Endodermal cell (in vitro differentiated cells): ENCODE data around the gene CNGA1. TPM values are rescaled to one million over a fixed set of nuclear protein-coding genes. Genes with fewer than 3 reads are reported as not detected.

Experiments
- DNase-seq: peaks from one replicate; pipeline ENCODE4 v3.0.0-alpha.2; 2017
- H3K27ac ChIP-seq: 2 replicates; pipeline ENCODE4 v1.5.1; 2013; ENCODE audit warnings: mild to moderate bottlenecking, low read depth, low read length, moderate library complexity
- H3K27me3 ChIP-seq: 2 replicates; pipeline ENCODE4 v1.6.1; 2013; ENCODE audit warnings: mild to moderate bottlenecking, low read length, moderate library complexity; ENCODE audit not compliant: insufficient read depth, control insufficient read depth, poor library complexity, severe bottlenecking
- H3K36me3 ChIP-seq: 2 replicates; pipeline ENCODE4 v1.7.0; 2013; ENCODE audit warnings: mild to moderate bottlenecking, low read length, moderate library complexity; ENCODE audit not compliant: control insufficient read depth, insufficient read depth
- H3K4me1 ChIP-seq: one replicate; pipeline ENCODE4 v1.7.0; 2013; ENCODE audit warnings: low read length; ENCODE audit not compliant: control insufficient read depth, insufficient read depth
- H3K4me3 ChIP-seq: 2 replicates; pipeline ENCODE4 v1.5.1; 2013; ENCODE audit warnings: mild to moderate bottlenecking, low read length, moderate library complexity
- H3K9ac ChIP-seq: 2 replicates; pipeline ENCODE4 v1.6.1; 2013; ENCODE audit warnings: mild to moderate bottlenecking, low read length, moderate library complexity; ENCODE audit not compliant: poor library complexity, severe bottlenecking; ENCODE audit errors: extremely low read depth
- H3K9me3 ChIP-seq: 2 replicates; pipeline ENCODE4 v1.6.1; 2013; ENCODE audit warnings: mild to moderate bottlenecking, low read length, moderate library complexity; ENCODE audit not compliant: control insufficient read depth
- H3K27ac Mint-ChIP-seq: 2 replicates; pipeline ENCODE4 v1.8.0; 2020; ENCODE audit warnings: mixed read lengths
- H3K27me3 Mint-ChIP-seq: 2 replicates; pipeline ENCODE4 v1.8.0; 2021; ENCODE audit warnings: mild to moderate bottlenecking, mixed read lengths; ENCODE audit not compliant: insufficient read depth
- H3K36me3 Mint-ChIP-seq: 2 replicates; pipeline ENCODE4 v1.8.0; 2020; ENCODE audit warnings: low read depth, mixed read lengths
- H3K4me1 Mint-ChIP-seq: 2 replicates; pipeline ENCODE4 v1.8.0; 2020; ENCODE audit warnings: mixed read lengths
- H3K4me3 Mint-ChIP-seq: 2 replicates; pipeline ENCODE4 v1.8.0; 2020; ENCODE audit warnings: mild to moderate bottlenecking, moderate library complexity, mixed read lengths
- H3K9me3 Mint-ChIP-seq: 2 replicates; pipeline ENCODE4 v1.8.0; 2020; ENCODE audit warnings: mild to moderate bottlenecking, mixed read lengths
- CTCF ChIP-seq: fragments of 200-600 bp; sonication (generic); conservative IDR thresholded peaks from 2 replicates; pipeline ENCODE4 v1.5.0; 2021; ENCODE audit warnings: antibody characterized with exemption, mild to moderate bottlenecking
- WGBS, 2 experiments: methylation state at CpG; one replicate each; pipeline versions ENCODE4 v1.1.5 to v1.1.7; 2013; ENCODE audit warnings: missing lambda C conversion rate in 2 of 2, mixed read lengths in 1 of 2; ENCODE audit not compliant: insufficient coverage in 1 of 2, insufficient read length in 1 of 2; 5-methylcytosine and 5-hydroxymethylcytosine counted together
- total RNA-seq, 2 donors: library from RNA; stranded (reverse); fragmentation: NEBNext Ultra II Directional in 1 of 2; extraction: Animal tissue kit (Norgen Biotek cat#: 25700) in 1 of 2; gene quantifications; 2 replicates in 1 of 2; 3 replicates in 1 of 2; pipeline ENCODE4 v1.2.1, GENCODE V29; 2021

Gene CNGA1
- total RNA-seq, 2 donors from 2014 or later = 0.24 TPM; not detected in 1

- H3K4me3 Mint-ChIP-seq = no peak overlapping the region
- H3K4me1 ChIP-seq = peaks cover 10% of the 10 kb centered on the region
- no peaks in the 10 kb centered on the region for H3K9me3 ChIP-seq
- no peak overlapping the region for H3K27ac ChIP-seq
- H3K27me3 Mint-ChIP-seq = peaks cover 34% of the 10 kb centered on the region
- no peaks in the 10 kb centered on the region for H3K9me3 Mint-ChIP-seq
- peaks cover 56% of the 10 kb centered on the region for H3K27me3 ChIP-seq
- H3K36me3 ChIP-seq = no peaks in the 10 kb centered on the region
- no peak overlapping the region for H3K9ac ChIP-seq
- no peak overlapping the region for H3K27ac Mint-ChIP-seq
- 100% methylated on average over 2 of the region's 2 CpGs; no CpG with 5 or more reads in 1 of the 2 experiments for WGBS, 2 experiments
- no peak overlapping the region for H3K4me3 ChIP-seq
- DNase-seq = no peak
- no peak for TF ChIP-seq CTCF
- no peaks in the 10 kb centered on the region for H3K36me3 Mint-ChIP-seq
- H3K4me1 Mint-ChIP-seq = peaks cover 18% of the 10 kb centered on the region
These were observed 27.8 kb upstream of the CNGA1 start for GRCh38 chr4:48044298-48044697.

- H3K4me3 ChIP-seq = no peak overlapping the region
- TF ChIP-seq CTCF = no peak
- Mint-ChIP-seq H3K9me3 (no peaks in the 10 kb centered on the region), H3K27ac (no peak overlapping the region), H3K36me3 (no peaks in the 10 kb centered on the region), H3K4me1 (peaks cover 18% of the 10 kb centered on the region), H3K27me3 (peaks cover 34% of the 10 kb centered on the region), H3K4me3 (no peak overlapping the region)
- H3K4me1 ChIP-seq = peaks cover 10% of the 10 kb centered on the region
- peaks cover 56% of the 10 kb centered on the region for H3K27me3 ChIP-seq
- H3K9ac ChIP-seq = no peak overlapping the region
- no peak for DNase-seq
- WGBS, 2 experiments = 89 to 100% methylated on average over 1 to 2 of the region's 2 CpGs
- no peaks in the 10 kb centered on the region for H3K36me3 ChIP-seq
- no peaks in the 10 kb centered on the region for H3K9me3 ChIP-seq
- H3K27ac ChIP-seq = no peak overlapping the region
These were observed 27.0 kb upstream of the CNGA1 start for GRCh38 chr4:48043504-48043903.

- no peak overlapping the region for H3K27ac Mint-ChIP-seq
These were observed 26.5 kb upstream of the CNGA1 start for GRCh38 chr4:48042979-48043461.

More at GRCh38 chr4:48042979-48043461, 26.5 kb upstream of the CNGA1 start:
- no peak for TF ChIP-seq CTCF
- peaks cover 10% of the 10 kb centered on the region for H3K4me1 ChIP-seq
- H3K27ac ChIP-seq = no peak overlapping the region
- no peaks in the 10 kb centered on the region for H3K36me3 ChIP-seq
- DNase-seq = no peak
- no peak overlapping the region for H3K4me3 ChIP-seq
- H3K4me1 Mint-ChIP-seq = peaks cover 15% of the 10 kb centered on the region
- no peaks in the 10 kb centered on the region for H3K9me3 ChIP-seq
- WGBS, 2 experiments = 80 to 94% methylated on average over 2 to 3 of the region's 3 CpGs
- no peaks in the 10 kb centered on the region for H3K9me3 Mint-ChIP-seq
- H3K4me3 Mint-ChIP-seq = no peak overlapping the region
- H3K27me3 ChIP-seq = peaks cover 56% of the 10 kb centered on the region
- no peaks in the 10 kb centered on the region for H3K36me3 Mint-ChIP-seq
- peaks cover 31% of the 10 kb centered on the region for H3K27me3 Mint-ChIP-seq
- no peak overlapping the region for H3K9ac ChIP-seq
